ENCODE data around the gene HBG2.

The HBG2 gene

DNA sequence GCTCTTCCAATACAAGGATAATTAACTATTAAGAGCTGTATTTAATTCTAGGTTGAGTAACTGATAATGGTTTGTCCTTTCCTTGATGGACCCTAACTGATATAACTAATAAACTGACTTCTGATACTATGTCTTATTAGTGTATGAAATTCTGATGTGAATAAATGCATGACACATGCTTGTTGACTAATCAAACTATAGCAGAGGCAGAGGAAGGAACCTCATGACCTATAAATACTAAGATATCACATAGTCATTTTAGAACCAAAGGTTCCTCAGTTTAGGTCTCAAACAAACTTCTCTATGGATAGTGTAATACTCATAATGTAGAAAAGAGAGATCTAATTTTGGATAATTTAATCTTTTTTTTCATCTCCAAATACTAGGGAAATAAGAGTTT is 15.5 kb downstream of the HBG2 start:
- TF ChIP-seq, protein P1, sequence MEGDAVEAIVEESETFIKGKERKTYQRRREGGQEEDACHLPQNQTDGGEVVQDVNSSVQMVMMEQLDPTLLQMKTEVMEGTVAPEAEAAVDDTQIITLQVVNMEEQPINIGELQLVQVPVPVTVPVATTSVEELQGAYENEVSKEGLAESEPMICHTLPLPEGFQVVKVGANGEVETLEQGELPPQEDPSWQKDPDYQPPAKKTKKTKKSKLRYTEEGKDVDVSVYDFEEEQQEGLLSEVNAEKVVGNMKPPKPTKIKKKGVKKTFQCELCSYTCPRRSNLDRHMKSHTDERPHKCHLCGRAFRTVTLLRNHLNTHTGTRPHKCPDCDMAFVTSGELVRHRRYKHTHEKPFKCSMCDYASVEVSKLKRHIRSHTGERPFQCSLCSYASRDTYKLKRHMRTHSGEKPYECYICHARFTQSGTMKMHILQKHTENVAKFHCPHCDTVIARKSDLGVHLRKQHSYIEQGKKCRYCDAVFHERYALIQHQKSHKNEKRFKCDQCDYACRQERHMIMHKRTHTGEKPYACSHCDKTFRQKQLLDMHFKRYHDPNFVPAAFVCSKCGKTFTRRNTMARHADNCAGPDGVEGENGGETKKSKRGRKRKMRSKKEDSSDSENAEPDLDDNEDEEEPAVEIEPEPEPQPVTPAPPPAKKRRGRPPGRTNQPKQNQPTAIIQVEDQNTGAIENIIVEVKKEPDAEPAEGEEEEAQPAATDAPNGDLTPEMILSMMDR (IDR thresholded peaks at IDR 0.05; ENCODE audit: control insufficient read depth, insufficient read depth, low read depth, low read length, missing control alignments), result no peak
- no peak for DNase-seq (ENCODE audit: low read depth)
- no peak overlapping the region for H3K4me3 ChIP-seq (ENCODE audit: control insufficient read depth, low read depth, low read length)

DNA sequence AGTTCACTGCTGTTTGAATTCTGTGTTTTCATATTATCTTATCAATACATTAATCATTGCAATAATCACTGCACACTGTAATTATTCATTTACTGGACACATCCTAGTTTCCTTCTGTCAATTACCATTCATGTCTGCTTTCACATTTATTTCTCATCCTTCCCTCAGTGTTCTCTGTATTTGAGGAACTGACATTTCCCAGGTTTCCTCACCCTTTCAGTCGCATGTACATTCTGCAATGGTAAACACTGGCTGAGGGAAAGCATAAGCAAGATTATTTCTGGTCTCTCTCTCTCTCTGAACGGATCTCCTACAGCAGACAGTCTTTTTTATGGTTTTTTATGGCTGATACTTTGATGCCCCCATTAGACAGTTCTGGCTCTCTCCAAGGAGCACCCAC is 16.1 kb downstream of the HBG2 start:
- H3K4me3 ChIP-seq (ENCODE audit: control insufficient read depth, low read depth, low read length), result no peak overlapping the region
- TF ChIP-seq, protein P1 (IDR thresholded peaks at IDR 0.05; ENCODE audit: control insufficient read depth, insufficient read depth, low read depth, low read length, missing control alignments), result no peak
- DNase-seq (ENCODE audit: low read depth), result no peak

- no peak for DNase-seq (ENCODE audit: low read depth)
- H3K4me3 ChIP-seq (ENCODE audit: control insufficient read depth, low read depth, low read length), result no peak overlapping the region
- TF ChIP-seq, protein P1 (IDR thresholded peaks at IDR 0.05; ENCODE audit: control insufficient read depth, insufficient read depth, low read depth, low read length, missing control alignments), result no peak
Measured at GRCh38 chr11:5237420-5237819, 17.2 kb downstream of the HBG2 start.

- TF ChIP-seq, protein P1 (IDR thresholded peaks at IDR 0.05; ENCODE audit: control insufficient read depth, insufficient read depth, low read depth, low read length, missing control alignments), result no peak
Measured at GRCh38 chr11:5235364-5236095, 19.1 kb downstream of the HBG2 start.

GRCh38 chr11:5234381-5234834 is 20.2 kb downstream of the HBG2 start, which contains the start of gene HBD:
Gene HBD, minus strand, starts transcription at chr11:5234483. Its CDS starts 50 bp downstream, at chr11:5234433.
- TF ChIP-seq, protein P1 (IDR thresholded peaks at IDR 0.05; ENCODE audit: control insufficient read depth, insufficient read depth, low read depth, low read length, missing control alignments), result no peak
- no peak within 1 kb of the TSS for H3K4me3 ChIP-seq (ENCODE audit: control insufficient read depth, low read depth, low read length)
- no peak for DNase-seq (ENCODE audit: low read depth)

More at GRCh38 chr11:5235364-5236095, 19.1 kb downstream of the HBG2 start:
- no peak overlapping the region for H3K4me3 ChIP-seq (ENCODE audit: control insufficient read depth, low read depth, low read length)
- no peak for DNase-seq (ENCODE audit: low read depth)

- H3K4me3 ChIP-seq (ENCODE audit: control insufficient read depth, low read depth, low read length), result no peak overlapping the region
- no peak for DNase-seq (ENCODE audit: low read depth)
- TF ChIP-seq, protein P1 (IDR thresholded peaks at IDR 0.05; ENCODE audit: control insufficient read depth, insufficient read depth, low read depth, low read length, missing control alignments), result no peak
Measured at GRCh38 chr11:5233307-5233706, 21.3 kb downstream of the HBG2 start.
